GM12874 (cell line): ENCODE data around the gene SF3B1.
A peak's percentile ranks its signal among the peaks of the same experiment; 100 is the strongest.

Experiments used
- TF ChIP-seq, protein P1 (sequence below): IDR thresholded peaks from 2 replicates; pipeline ENCODE4 v1.5.1; 2011; ENCODE audit warnings: low read depth, mild to moderate bottlenecking, control low read depth, low read length, moderate library complexity; ENCODE audit not compliant: insufficient read depth

Gene SF3B1

DNA sequence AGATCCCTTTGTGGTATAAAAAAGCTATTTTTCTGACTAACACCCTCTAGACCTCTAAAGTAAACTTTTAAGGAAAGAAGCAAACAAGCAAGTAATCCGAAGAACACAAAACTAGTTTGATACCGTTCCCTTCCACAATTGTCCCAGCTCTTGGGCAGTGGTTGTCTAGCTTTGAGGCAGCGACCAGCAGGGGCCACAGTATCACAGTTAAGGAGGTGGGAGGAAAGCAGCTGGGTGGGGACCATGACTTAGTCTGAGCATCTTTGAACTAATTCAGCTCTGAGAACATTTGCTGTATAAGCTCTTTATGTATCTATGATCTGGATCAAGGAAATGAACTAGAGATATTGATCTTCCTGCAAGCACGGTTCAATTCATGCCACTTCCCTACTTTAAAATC is 51.0 kb downstream of the SF3B1 start:
- TF ChIP-seq, protein P1, sequence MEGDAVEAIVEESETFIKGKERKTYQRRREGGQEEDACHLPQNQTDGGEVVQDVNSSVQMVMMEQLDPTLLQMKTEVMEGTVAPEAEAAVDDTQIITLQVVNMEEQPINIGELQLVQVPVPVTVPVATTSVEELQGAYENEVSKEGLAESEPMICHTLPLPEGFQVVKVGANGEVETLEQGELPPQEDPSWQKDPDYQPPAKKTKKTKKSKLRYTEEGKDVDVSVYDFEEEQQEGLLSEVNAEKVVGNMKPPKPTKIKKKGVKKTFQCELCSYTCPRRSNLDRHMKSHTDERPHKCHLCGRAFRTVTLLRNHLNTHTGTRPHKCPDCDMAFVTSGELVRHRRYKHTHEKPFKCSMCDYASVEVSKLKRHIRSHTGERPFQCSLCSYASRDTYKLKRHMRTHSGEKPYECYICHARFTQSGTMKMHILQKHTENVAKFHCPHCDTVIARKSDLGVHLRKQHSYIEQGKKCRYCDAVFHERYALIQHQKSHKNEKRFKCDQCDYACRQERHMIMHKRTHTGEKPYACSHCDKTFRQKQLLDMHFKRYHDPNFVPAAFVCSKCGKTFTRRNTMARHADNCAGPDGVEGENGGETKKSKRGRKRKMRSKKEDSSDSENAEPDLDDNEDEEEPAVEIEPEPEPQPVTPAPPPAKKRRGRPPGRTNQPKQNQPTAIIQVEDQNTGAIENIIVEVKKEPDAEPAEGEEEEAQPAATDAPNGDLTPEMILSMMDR: no peak

GRCh38 chr2:197381641-197382040 is 53.2 kb downstream of the SF3B1 start:
- TF ChIP-seq, protein P1: no peak

- TF ChIP-seq, protein P1: peak; percentile 64
These were observed 56.1 kb downstream of the SF3B1 start for GRCh38 chr2:197378494-197379307.

- TF ChIP-seq, protein P1: no peak
These were observed 56.7 kb downstream of the SF3B1 start for GRCh38 chr2:197378086-197378485.

- TF ChIP-seq, protein P1: no peak
These were observed 57.2 kb downstream of the SF3B1 start for GRCh38 chr2:197377670-197378069.

DNA sequence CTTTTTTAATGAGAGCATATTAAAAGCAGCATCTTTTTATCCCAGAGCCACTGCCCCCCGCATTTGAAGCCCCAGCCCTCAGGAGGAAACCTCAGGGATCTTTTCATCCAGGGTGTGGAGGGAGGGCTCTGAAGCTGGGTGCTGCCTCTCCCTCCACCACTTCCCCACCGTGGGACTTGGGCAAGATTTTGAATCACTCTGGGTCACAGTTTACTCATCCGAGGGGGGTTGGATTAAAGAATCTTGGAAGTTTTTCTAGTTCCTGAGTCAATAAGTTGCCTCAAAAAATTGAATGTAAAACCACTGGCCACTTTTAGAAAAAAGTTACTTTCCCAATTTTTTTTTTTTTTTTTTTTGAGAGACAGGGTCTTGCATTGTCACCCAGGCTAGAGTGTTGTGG is 62.2 kb downstream of the SF3B1 start:
- TF ChIP-seq, protein P1: no peak

- TF ChIP-seq, protein P1: no peak
These were observed 64.9 kb downstream of the SF3B1 start for GRCh38 chr2:197369933-197370320.
